Left hindlimb (tissue), 1 donor: ENCODE measurements around the gene NCCRP1.

Experiments used
- DNase-seq: peaks from one replicate; pipeline ENCODE4 v3.0.0-alpha.2; 2018

NCCRP1 gene

GRCh38 chr19:39247701-39248664 is 51.2 kb downstream of the NCCRP1 start:
- DNase-seq: no peak

- DNase-seq: no peak
These were observed 52.0 kb downstream of the NCCRP1 start, which contains the start of gene IFNL4 for GRCh38 chr19:39248806-39249205. Gene IFNL4, minus strand, starts transcription at chr19:39248856.

- no peak for DNase-seq
These were observed 54.3 kb downstream of the NCCRP1 start for GRCh38 chr19:39251081-39251480.
